Endodermal cell (in vitro differentiated cells): Measurements from ENCODE around the gene PSMF1. TPM values are rescaled to one million over a fixed set of nuclear protein-coding genes. Genes with fewer than 3 reads are reported as not detected.

Experiments used
- DNase-seq: peaks from one replicate; pipeline ENCODE4 v3.0.0-alpha.2; 2017
- H3K27ac ChIP-seq: 2 replicates; pipeline ENCODE4 v1.5.1; 2013; ENCODE audit warnings: mild to moderate bottlenecking, low read depth, low read length, moderate library complexity
- H3K27me3 ChIP-seq: 2 replicates; pipeline ENCODE4 v1.6.1; 2013; ENCODE audit warnings: mild to moderate bottlenecking, low read length, moderate library complexity; ENCODE audit not compliant: insufficient read depth, control insufficient read depth, poor library complexity, severe bottlenecking
- H3K36me3 ChIP-seq: 2 replicates; pipeline ENCODE4 v1.7.0; 2013; ENCODE audit warnings: mild to moderate bottlenecking, low read length, moderate library complexity; ENCODE audit not compliant: control insufficient read depth, insufficient read depth
- H3K4me1 ChIP-seq: one replicate; pipeline ENCODE4 v1.7.0; 2013; ENCODE audit warnings: low read length; ENCODE audit not compliant: control insufficient read depth, insufficient read depth
- H3K4me3 ChIP-seq: 2 replicates; pipeline ENCODE4 v1.5.1; 2013; ENCODE audit warnings: mild to moderate bottlenecking, low read length, moderate library complexity
- H3K9ac ChIP-seq: 2 replicates; pipeline ENCODE4 v1.6.1; 2013; ENCODE audit warnings: mild to moderate bottlenecking, low read length, moderate library complexity; ENCODE audit not compliant: poor library complexity, severe bottlenecking; ENCODE audit errors: extremely low read depth
- H3K9me3 ChIP-seq: 2 replicates; pipeline ENCODE4 v1.6.1; 2013; ENCODE audit warnings: mild to moderate bottlenecking, low read length, moderate library complexity; ENCODE audit not compliant: control insufficient read depth
- H3K27ac Mint-ChIP-seq: 2 replicates; pipeline ENCODE4 v1.8.0; 2020; ENCODE audit warnings: mixed read lengths
- H3K27me3 Mint-ChIP-seq: 2 replicates; pipeline ENCODE4 v1.8.0; 2021; ENCODE audit warnings: mild to moderate bottlenecking, mixed read lengths; ENCODE audit not compliant: insufficient read depth
- H3K36me3 Mint-ChIP-seq: 2 replicates; pipeline ENCODE4 v1.8.0; 2020; ENCODE audit warnings: low read depth, mixed read lengths
- H3K4me1 Mint-ChIP-seq: 2 replicates; pipeline ENCODE4 v1.8.0; 2020; ENCODE audit warnings: mixed read lengths
- H3K4me3 Mint-ChIP-seq: 2 replicates; pipeline ENCODE4 v1.8.0; 2020; ENCODE audit warnings: mild to moderate bottlenecking, moderate library complexity, mixed read lengths
- H3K9me3 Mint-ChIP-seq: 2 replicates; pipeline ENCODE4 v1.8.0; 2020; ENCODE audit warnings: mild to moderate bottlenecking, mixed read lengths
- WGBS, 2 experiments: methylation state at CpG; one replicate each; pipeline versions ENCODE4 v1.1.5 to v1.1.7; 2013; ENCODE audit warnings: missing lambda C conversion rate in 2 of 2, mixed read lengths in 1 of 2; ENCODE audit not compliant: insufficient coverage in 1 of 2, insufficient read length in 1 of 2; 5-methylcytosine and 5-hydroxymethylcytosine counted together
- total RNA-seq, 2 donors: library from RNA; stranded (reverse); fragmentation: NEBNext Ultra II Directional in 1 of 2; extraction: Animal tissue kit (Norgen Biotek cat#: 25700) in 1 of 2; gene quantifications; 2 replicates in 1 of 2; 3 replicates in 1 of 2; pipeline ENCODE4 v1.2.1, GENCODE V29; 2021
- TF ChIP-seq, protein P1 (sequence below): fragments of 200-600 bp; sonication (generic); conservative IDR thresholded peaks from 2 replicates; pipeline ENCODE4 v1.5.0; 2021; ENCODE audit warnings: antibody characterized with exemption, mild to moderate bottlenecking

PSMF1 gene
- total RNA-seq, 2 donors from 2014 or later: 72.5 to 84.7 TPM

DNA sequence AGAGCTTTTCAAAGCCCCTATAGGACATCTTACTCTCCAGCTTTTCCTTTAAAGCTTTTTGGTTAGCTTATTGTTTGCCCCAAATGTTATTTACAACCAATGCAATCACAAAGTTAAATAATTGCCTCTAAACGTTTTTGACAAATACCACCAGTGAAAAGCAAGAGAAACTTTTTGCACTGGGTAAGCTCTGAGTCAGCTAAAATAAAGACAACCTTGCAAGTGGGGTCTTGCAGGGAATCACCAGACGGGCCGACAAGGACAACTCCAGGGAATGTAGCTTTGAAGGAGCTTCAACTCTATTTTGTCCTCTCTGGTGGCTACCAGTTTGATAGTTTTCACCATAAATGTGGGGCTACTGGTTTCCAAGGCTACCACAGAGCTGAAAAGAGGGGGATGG is 14.7 kb upstream of the PSMF1 start:
- no peak overlapping the region for H3K4me3 Mint-ChIP-seq
- H3K9me3 Mint-ChIP-seq: peaks cover 28% of the 10 kb centered on the region
- H3K36me3 Mint-ChIP-seq: peaks cover 2% of the 10 kb centered on the region
- peaks cover 14% of the 10 kb centered on the region for H3K27me3 Mint-ChIP-seq
- H3K27me3 ChIP-seq: no peaks in the 10 kb centered on the region
- no peak overlapping the region for H3K27ac ChIP-seq
- H3K36me3 ChIP-seq: no peaks in the 10 kb centered on the region
- H3K27ac Mint-ChIP-seq: no peak overlapping the region
- H3K9ac ChIP-seq: no peak overlapping the region
- no peak overlapping the region for H3K4me3 ChIP-seq
- no peaks in the 10 kb centered on the region for H3K4me1 Mint-ChIP-seq
- peaks cover 29% of the 10 kb centered on the region for H3K9me3 ChIP-seq
- H3K4me1 ChIP-seq: no peaks in the 10 kb centered on the region
- 81 to 90% methylated on average over 2 to 3 of the region's 3 CpGs for WGBS, 2 experiments
- TF ChIP-seq, protein P1, sequence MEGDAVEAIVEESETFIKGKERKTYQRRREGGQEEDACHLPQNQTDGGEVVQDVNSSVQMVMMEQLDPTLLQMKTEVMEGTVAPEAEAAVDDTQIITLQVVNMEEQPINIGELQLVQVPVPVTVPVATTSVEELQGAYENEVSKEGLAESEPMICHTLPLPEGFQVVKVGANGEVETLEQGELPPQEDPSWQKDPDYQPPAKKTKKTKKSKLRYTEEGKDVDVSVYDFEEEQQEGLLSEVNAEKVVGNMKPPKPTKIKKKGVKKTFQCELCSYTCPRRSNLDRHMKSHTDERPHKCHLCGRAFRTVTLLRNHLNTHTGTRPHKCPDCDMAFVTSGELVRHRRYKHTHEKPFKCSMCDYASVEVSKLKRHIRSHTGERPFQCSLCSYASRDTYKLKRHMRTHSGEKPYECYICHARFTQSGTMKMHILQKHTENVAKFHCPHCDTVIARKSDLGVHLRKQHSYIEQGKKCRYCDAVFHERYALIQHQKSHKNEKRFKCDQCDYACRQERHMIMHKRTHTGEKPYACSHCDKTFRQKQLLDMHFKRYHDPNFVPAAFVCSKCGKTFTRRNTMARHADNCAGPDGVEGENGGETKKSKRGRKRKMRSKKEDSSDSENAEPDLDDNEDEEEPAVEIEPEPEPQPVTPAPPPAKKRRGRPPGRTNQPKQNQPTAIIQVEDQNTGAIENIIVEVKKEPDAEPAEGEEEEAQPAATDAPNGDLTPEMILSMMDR: no peak
- DNase-seq: no peak

DNA sequence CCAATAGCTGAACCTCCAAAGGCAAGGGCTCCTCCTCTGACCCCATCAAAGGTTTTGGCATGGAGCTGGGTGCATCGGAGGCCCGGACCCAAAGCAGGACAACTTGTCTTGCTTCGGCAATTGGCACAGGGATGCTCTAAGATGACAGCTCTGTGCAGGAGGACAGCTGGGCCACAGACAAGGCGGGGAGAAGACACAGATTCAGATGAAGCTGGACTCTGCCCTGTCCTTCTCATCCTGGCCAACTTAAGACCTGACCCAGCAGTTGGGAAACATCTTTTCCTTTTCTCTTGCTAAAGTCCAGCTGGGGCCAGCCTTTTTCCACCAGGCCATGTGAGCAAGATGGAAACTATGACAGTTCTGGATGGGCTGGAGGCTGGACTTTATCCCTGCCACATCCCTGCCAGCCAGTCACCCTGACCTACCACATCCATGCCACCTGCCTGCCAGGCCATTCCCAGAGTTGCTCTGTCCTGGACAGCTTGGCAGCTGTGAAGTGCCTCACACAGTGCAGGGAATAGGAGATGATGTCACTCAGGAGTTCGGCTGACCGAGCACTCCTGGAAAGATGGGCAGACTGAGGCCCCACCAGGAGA is 12.7 kb upstream of the PSMF1 start:
- 91 to 97% methylated on average over 6 of the region's 6 CpGs for WGBS, 2 experiments
- no peaks in the 10 kb centered on the region for H3K4me1 ChIP-seq
- Mint-ChIP-seq H3K9me3 (peaks cover 20% of the 10 kb centered on the region), H3K4me1 (no peaks in the 10 kb centered on the region), H3K36me3 (peaks cover 2% of the 10 kb centered on the region), H3K4me3 (no peak overlapping the region), H3K27ac (no peak overlapping the region), H3K27me3 (peaks cover 12% of the 10 kb centered on the region)
- no peaks in the 10 kb centered on the region for H3K27me3 ChIP-seq
- no peak for DNase-seq
- H3K9ac ChIP-seq: no peak overlapping the region
- peaks cover 19% of the 10 kb centered on the region for H3K9me3 ChIP-seq
- no peak overlapping the region for H3K4me3 ChIP-seq
- H3K27ac ChIP-seq: no peak overlapping the region
- no peaks in the 10 kb centered on the region for H3K36me3 ChIP-seq
- TF ChIP-seq, protein P1: no peak

DNA sequence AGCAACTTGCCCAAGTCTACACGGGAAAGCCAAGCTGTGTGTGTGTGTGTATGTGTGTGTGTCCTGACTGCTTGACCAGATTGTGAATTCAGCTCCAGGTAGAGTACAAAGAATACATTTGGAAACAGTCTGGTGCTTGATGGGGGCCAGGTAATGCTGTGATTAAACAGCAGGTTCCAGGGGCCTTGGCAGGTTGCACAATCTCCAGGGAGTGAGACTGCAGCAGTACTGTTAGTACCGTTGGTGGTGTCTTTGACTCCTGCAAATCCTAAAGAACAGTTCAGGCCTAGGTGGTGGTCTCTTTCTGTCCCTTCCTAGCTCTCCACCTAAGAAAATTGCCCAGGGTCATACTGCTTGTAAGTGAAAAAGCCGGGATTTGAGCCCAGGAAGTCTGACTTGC is 11.2 kb upstream of the PSMF1 start:
- Histone ChIP-seq H3K27me3 (no peaks in the 10 kb centered on the region), H3K27ac (no peak overlapping the region), H3K4me3 (no peak overlapping the region), H3K9ac (no peak overlapping the region), H3K4me1 (no peaks in the 10 kb centered on the region), H3K36me3 (no peaks in the 10 kb centered on the region), H3K9me3 (peaks cover 8% of the 10 kb centered on the region)
- no peak overlapping the region for H3K27ac Mint-ChIP-seq
- H3K27me3 Mint-ChIP-seq: peaks cover 7% of the 10 kb centered on the region
- TF ChIP-seq, protein P1: no peak
- H3K9me3 Mint-ChIP-seq: peaks cover 10% of the 10 kb centered on the region
- no peak for DNase-seq
- H3K4me1 Mint-ChIP-seq: no peaks in the 10 kb centered on the region
- no peak overlapping the region for H3K4me3 Mint-ChIP-seq
- H3K36me3 Mint-ChIP-seq: peaks cover 2% of the 10 kb centered on the region
- WGBS, 2 experiments: 83 to 100% methylated on average over 2 to 3 of the region's 3 CpGs
